PC-9 (cell line): ENCODE data around the gene SLAIN2. TPM values are rescaled to one million over a fixed set of nuclear protein-coding genes. Genes with fewer than 3 reads are reported as not detected.
A peak's percentile ranks its signal among the peaks of the same experiment; 100 is the strongest.

Experiments
- BruUV-seq: library from RNA; stranded (reverse); fragments of 400-500 nt; replicated peaks from 2 replicates; lab custom pipeline; 2021; lab: Mats Ljungman, UMichigan
- CTCF ChIA-PET: fragments of 300-600 bp; sonication (Branson Sonifier 250); formaldehyde crosslinking; loops from one replicate; lab custom pipeline; 2022; ENCODE audit warnings: antibody characterized with exemption; lab: Charles Lee
- POLR2A ChIA-PET: fragments of 300-600 bp; sonication (Branson Sonifier 250); formaldehyde crosslinking; loops from one replicate; lab custom pipeline; 2022; ENCODE audit warnings: antibody characterized with exemption; ENCODE audit not compliant: unreplicated experiment; lab: Charles Lee
- DNase-seq, 2 experiments: peaks; one replicate each; pipeline versions ENCODE4 v3.0.0 to v3.0.0-alpha.2; 2015 to 2022; ENCODE audit warnings: mixed read lengths in 1 of 2
- H2AFZ ChIP-seq: fragments of 200-600 bp; sonication (generic); 2 replicates; pipeline ENCODE4 v1.8.1; 2017; ENCODE audit warnings: antibody characterized with exemption
- H3F3A ChIP-seq: fragments of 200-600 bp; sonication (generic); 2 replicates; pipeline ENCODE4 v1.8.1; 2017; ENCODE audit warnings: antibody characterized with exemption, mild to moderate bottlenecking, low read depth; ENCODE audit not compliant: insufficient read depth
- H3K27ac ChIP-seq: fragments of 200-600 bp; sonication (generic); 2 replicates; pipeline ENCODE4 v1.6.1; 2016; ENCODE audit warnings: mixed run types
- H3K27me3 ChIP-seq: fragments of 200-600 bp; sonication (generic); 2 replicates; pipeline ENCODE4 v1.6.1; 2016; ENCODE audit warnings: low read depth, mixed run types; ENCODE audit not compliant: insufficient read depth
- H3K36me3 ChIP-seq: fragments of 200-600 bp; sonication (generic); 2 replicates; pipeline ENCODE4 v1.6.1; 2016; ENCODE audit warnings: low read depth, mixed run types
- H3K4me1 ChIP-seq: fragments of 200-600 bp; sonication (generic); replicated peaks from 2 replicates; pipeline ENCODE4 v1.6.1; 2016; ENCODE audit warnings: mixed run types; ENCODE audit not compliant: insufficient read depth
- H3K4me2 ChIP-seq: fragments of 200-600 bp; sonication (generic); 2 replicates; pipeline ENCODE4 v1.6.1; 2017; ENCODE audit warnings: mixed run types
- H3K4me3 ChIP-seq: fragments of 200-600 bp; sonication (generic); 2 replicates; pipeline ENCODE4 v1.6.1; 2016; ENCODE audit warnings: mixed run types
- H3K79me2 ChIP-seq: fragments of 200-600 bp; sonication (generic); 2 replicates; pipeline ENCODE4 v1.6.1; 2017; ENCODE audit warnings: low read depth, mixed run types
- H3K9me2 ChIP-seq: fragments of 200-600 bp; sonication (generic); 2 replicates; pipeline ENCODE4 v1.8.1; 2017; ENCODE audit warnings: mild to moderate bottlenecking; ENCODE audit not compliant: insufficient read depth
- H3K9me3 ChIP-seq: fragments of 200-600 bp; sonication (generic); 2 replicates; pipeline ENCODE4 v1.8.1; 2016; ENCODE audit warnings: low read depth; ENCODE audit not compliant: insufficient read depth
- H4K20me1 ChIP-seq: fragments of 200-600 bp; sonication (generic); 2 replicates; pipeline ENCODE4 v1.8.1; 2017; ENCODE audit not compliant: insufficient read depth
- EZH2 ChIP-seq: fragments of 200-600 bp; sonication (generic); IDR thresholded peaks from 2 replicates; pipeline ENCODE4 v1.8.0; 2017; ENCODE audit warnings: antibody characterized with exemption, low read depth
- intact Hi-C: fragments of 100-400 bp; cut with micrococcal nuclease; formaldehyde crosslinking; loops from one replicate; pipeline ENCODE4 v1.10.0; 2022; ENCODE audit not compliant: unreplicated experiment
- total RNA-seq: library from RNA; stranded (reverse); gene quantifications from 2 replicates; pipeline ENCODE4 v1.2.3, GENCODE V29; 2021
- TF ChIP-seq, protein P1 (sequence below): fragments of 200-600 bp; sonication (generic); conservative IDR thresholded peaks from 2 replicates; pipeline ENCODE4 v1.6.1; 2017; ENCODE audit warnings: mixed run types, antibody characterized with exemption, mild to moderate bottlenecking, moderate library complexity

The SLAIN2 gene
- total RNA-seq, 1 experiment from 2014 or later, result 70.4 TPM

DNA sequence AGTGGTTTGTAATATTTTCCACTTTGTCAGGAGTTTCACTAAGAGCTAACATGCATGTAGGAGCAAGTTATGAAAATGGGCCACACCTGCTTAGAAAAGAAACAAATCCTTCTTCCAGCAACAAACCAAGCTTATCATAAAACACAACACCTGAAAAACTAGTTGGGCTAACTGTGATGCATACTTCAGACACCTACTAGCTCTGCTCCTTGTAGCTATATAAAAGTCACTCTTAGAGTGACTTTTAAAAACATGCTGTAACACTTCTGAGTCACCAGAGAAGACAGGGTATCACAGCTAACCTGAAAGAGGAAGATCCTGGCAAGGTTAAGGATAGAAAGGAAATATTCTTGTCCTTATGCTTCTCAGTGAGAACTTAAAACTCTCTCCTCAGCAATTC, 3.6 kb upstream of the SLAIN2 start:
- BruUV-seq, result no TSS peak
- H3K36me3 ChIP-seq, result no peaks in the 10 kb centered on the region
- H3K4me1 ChIP-seq, result peaks cover 40% of the 10 kb centered on the region
- H3K4me3 ChIP-seq, result no peak overlapping the region
- ChIA-PET POLR2A (interaction anchor here (0.6 kb wide), 2 partner anchors 10 to 48 kb away, joined by 4 to 6 read pairs; no protein-coding TSS in a partner anchor), CTCF (no interaction called here)
- peak in 1 of 2 experiments; percentile 89 for DNase-seq
- H4K20me1 ChIP-seq, result 0 out of 2 replicates have a peak, but pooled peaks cover 3% of the 10 kb centered on the region
- peaks cover 16% of the 10 kb centered on the region for H3K79me2 ChIP-seq
- H3F3A ChIP-seq, result peaks cover 29% of the 10 kb centered on the region
- H3K4me2 ChIP-seq, result peak overlapping the region; percentile 45
- H3K27me3 ChIP-seq, result no peaks in the 10 kb centered on the region
- H3K9me2 ChIP-seq, result no peaks in the 10 kb centered on the region
- no peak for TF ChIP-seq EZH2
- TF ChIP-seq, protein P1, sequence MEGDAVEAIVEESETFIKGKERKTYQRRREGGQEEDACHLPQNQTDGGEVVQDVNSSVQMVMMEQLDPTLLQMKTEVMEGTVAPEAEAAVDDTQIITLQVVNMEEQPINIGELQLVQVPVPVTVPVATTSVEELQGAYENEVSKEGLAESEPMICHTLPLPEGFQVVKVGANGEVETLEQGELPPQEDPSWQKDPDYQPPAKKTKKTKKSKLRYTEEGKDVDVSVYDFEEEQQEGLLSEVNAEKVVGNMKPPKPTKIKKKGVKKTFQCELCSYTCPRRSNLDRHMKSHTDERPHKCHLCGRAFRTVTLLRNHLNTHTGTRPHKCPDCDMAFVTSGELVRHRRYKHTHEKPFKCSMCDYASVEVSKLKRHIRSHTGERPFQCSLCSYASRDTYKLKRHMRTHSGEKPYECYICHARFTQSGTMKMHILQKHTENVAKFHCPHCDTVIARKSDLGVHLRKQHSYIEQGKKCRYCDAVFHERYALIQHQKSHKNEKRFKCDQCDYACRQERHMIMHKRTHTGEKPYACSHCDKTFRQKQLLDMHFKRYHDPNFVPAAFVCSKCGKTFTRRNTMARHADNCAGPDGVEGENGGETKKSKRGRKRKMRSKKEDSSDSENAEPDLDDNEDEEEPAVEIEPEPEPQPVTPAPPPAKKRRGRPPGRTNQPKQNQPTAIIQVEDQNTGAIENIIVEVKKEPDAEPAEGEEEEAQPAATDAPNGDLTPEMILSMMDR, result no peak
- intact Hi-C loops, result no loop called here
- peak overlapping the region; percentile 69 for H3K27ac ChIP-seq
- no peaks in the 10 kb centered on the region for H3K9me3 ChIP-seq
- no peak overlapping the region for H2AFZ ChIP-seq

DNA sequence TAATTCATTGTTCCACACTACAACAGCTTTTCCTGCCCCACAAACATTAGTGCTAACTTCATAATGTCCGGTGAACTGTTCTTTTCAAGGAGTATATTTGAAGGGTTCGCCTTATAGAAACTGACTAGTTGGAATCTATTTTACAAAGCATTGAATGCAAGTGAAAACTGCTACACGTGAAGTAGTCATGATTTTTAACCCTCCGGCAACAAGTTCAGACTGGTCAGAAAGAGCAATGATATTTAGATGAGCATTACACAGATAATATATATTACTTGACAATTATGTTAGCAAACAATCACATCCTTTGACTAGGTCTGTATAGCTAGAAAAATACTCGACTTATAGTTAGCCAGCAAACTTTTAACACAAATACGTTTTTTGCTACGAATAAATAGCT, 1.7 kb upstream of the SLAIN2 start:
- no TSS peak for BruUV-seq
- TF ChIP-seq EZH2, result no peak
- TF ChIP-seq, protein P1, result no peak
- Histone ChIP-seq H3K9me3 (no peaks in the 10 kb centered on the region), H3K79me2 (peaks cover 35% of the 10 kb centered on the region), H3K36me3 (no peaks in the 10 kb centered on the region), H3K4me1 (peaks cover 55% of the 10 kb centered on the region), H3F3A (peaks cover 21% of the 10 kb centered on the region), H3K27me3 (no peaks in the 10 kb centered on the region), H3K4me3 (0 out of 2 replicates have a peak overlapping the region, but pooled peaks have one; percentile 78), H3K4me2 (peak overlapping the region; percentile 85), H2AFZ (no peak overlapping the region), H3K27ac (no peak overlapping the region), H4K20me1 (0 out of 2 replicates have a peak, but pooled peaks cover 7% of the 10 kb centered on the region), H3K9me2 (no peaks in the 10 kb centered on the region)
- CTCF ChIA-PET, result no interaction called here
- no peak for DNase-seq
- intact Hi-C loops, result loop anchor here (2.0 to 5.0 kb wide), 2 partner anchors 72 to 211 kb away; partner anchors contain the start of gene TEC
- POLR2A ChIA-PET, result no interaction called here

DNA sequence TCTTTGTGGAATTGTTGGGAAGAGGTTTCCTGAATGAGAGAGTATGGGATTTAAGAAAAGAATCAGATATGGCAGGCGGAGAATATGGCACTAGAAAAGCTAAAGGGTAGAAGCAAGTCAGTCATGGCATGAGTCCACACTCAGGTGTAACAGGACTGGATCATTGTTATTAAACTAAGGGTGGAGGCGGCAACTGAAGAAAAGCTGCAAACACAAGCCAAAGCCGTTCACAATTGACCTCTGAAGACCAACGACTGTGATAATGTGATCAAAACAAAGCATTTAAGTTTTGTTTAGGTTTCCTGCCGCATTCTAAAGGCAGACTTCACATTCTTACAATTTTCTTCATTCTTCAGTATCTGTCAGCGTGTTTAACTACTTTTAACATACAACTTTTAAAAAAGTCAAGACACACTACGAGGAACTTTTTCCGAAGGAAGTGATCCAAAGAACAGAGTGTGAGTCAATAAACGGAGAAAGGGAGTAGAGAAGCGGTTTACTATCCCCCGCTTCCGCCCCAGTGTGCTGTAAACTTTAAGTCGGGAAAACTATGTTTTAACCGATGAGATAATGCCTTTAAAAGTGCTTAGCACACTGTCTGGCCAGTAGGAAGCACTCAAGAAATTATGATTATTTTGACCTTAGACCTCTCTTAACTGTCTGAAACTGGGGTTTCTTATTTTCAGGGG, 909 bp upstream of the SLAIN2 start:
- H3K27ac ChIP-seq, result peak overlapping the region; percentile 82
- CTCF ChIA-PET, result no interaction called here
- no peak for DNase-seq
- intact Hi-C loops, result loop anchor here (2.0 to 5.0 kb wide), 2 partner anchors 73 to 212 kb away; partner anchors contain the start of gene TEC
- TSS peak; percentile 79 for BruUV-seq
- no peaks in the 10 kb centered on the region for H3K36me3 ChIP-seq
- 0 out of 2 replicates have a peak, but pooled peaks cover 7% of the 10 kb centered on the region for H4K20me1 ChIP-seq
- peaks cover 21% of the 10 kb centered on the region for H3F3A ChIP-seq
- peaks cover 43% of the 10 kb centered on the region for H3K79me2 ChIP-seq
- peak overlapping the region; percentile 78 for H3K4me3 ChIP-seq
- peak overlapping the region; percentile 79 for H2AFZ ChIP-seq
- H3K9me2 ChIP-seq, result no peaks in the 10 kb centered on the region
- TF ChIP-seq, protein P1, result no peak
- no peak for TF ChIP-seq EZH2
- no peaks in the 10 kb centered on the region for H3K27me3 ChIP-seq
- POLR2A ChIA-PET, result interaction anchor here (0.6 kb wide), 1 partner anchor 13 kb away, joined by 7 read pairs; no protein-coding TSS in a partner anchor
- H3K4me1 ChIP-seq, result peaks cover 55% of the 10 kb centered on the region
- no peaks in the 10 kb centered on the region for H3K9me3 ChIP-seq
- peak overlapping the region; percentile 85 for H3K4me2 ChIP-seq
